ENCODE data around the gene LAX1.
"Not testable (repeated sequence)": the region's sequence is repeated elsewhere in the genome, so short reads cannot be mapped to it uniquely, and the experiment has no call there.

The LAX1 gene

DNA sequence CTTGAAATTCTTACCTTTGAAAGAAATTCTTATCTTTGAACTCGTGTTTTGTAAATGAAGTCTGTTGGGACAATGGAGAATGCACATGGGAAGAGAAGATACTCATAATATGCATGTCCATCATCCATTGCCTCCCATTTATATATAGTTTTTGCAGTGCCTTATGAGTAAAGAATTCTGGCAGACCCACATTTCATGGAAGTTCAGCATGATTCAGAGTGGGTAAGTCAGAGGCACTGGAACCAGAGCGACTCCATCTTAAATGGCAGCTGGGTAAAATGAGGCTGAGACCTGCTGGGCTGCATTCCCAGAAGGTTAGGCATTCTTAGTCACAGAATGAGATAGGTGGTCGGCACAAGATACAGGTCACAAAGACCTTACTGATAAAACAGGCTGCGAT, 13.8 kb downstream of the LAX1 start:
- TF ChIP-seq, protein P1, sequence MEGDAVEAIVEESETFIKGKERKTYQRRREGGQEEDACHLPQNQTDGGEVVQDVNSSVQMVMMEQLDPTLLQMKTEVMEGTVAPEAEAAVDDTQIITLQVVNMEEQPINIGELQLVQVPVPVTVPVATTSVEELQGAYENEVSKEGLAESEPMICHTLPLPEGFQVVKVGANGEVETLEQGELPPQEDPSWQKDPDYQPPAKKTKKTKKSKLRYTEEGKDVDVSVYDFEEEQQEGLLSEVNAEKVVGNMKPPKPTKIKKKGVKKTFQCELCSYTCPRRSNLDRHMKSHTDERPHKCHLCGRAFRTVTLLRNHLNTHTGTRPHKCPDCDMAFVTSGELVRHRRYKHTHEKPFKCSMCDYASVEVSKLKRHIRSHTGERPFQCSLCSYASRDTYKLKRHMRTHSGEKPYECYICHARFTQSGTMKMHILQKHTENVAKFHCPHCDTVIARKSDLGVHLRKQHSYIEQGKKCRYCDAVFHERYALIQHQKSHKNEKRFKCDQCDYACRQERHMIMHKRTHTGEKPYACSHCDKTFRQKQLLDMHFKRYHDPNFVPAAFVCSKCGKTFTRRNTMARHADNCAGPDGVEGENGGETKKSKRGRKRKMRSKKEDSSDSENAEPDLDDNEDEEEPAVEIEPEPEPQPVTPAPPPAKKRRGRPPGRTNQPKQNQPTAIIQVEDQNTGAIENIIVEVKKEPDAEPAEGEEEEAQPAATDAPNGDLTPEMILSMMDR (IDR thresholded peaks at IDR 0.05; ENCODE audit: low read depth, low read length, missing control alignments) = no peak
- DNase-seq (ENCODE audit: extremely low read depth, low read depth) = no peak
- H3K4me3 ChIP-seq (replicated peaks; ENCODE audit: low read depth, low read length) = no peak overlapping the region

DNA sequence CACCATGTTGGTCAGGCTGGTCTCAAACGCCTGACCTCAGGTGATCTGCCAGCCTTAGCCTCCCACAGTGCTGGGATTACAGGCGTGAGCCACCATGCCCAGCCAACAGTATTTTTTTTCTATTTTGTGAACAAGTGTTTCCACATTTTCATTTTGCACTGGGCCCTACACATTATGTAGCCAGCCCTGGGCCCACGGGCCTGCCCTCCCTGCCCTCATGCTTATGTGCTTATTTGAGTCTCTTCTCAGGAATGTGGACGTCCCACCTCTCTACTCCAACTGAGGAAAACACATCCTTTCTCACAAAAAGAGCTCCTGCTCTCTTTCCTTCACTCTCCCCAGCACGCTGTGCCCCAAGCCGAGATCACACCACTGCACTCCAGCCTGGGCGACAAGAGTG, 17.0 kb downstream of the LAX1 start:
- H3K4me3 ChIP-seq (replicated peaks; ENCODE audit: low read depth, low read length) = no peak overlapping the region
- TF ChIP-seq, protein P1 (IDR thresholded peaks at IDR 0.05; ENCODE audit: low read depth, low read length, missing control alignments) = no peak

DNA sequence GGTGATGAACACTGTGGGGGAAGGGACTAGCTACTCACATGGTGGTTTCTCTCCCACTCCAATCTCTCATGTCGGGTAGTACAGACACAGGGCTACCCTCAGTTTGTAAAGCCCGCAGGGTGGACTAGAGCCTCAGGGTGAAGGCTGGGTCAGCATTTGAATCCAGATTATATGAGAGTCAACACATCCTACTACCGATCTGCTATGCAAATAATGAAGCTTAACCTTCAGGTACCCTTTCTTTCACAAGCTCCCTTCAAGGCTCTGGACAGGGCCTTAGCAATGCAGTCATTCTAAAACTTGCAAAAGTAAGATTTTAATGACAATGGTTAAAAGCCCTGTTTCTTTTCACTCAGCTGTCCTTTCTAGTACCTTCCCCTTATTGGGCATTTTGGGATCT, 25.0 kb downstream of the LAX1 start:
- DNase-seq (ENCODE audit: extremely low read depth, low read depth) = no peak
- no peak overlapping the region for H3K4me3 ChIP-seq (replicated peaks; ENCODE audit: low read depth, low read length)
- TF ChIP-seq, protein P1 (IDR thresholded peaks at IDR 0.05; ENCODE audit: low read depth, low read length, missing control alignments) = no peak

More for the DNA sequence above, 17.0 kb downstream of the LAX1 start:
- no peak for DNase-seq (ENCODE audit: extremely low read depth, low read depth)

DNA sequence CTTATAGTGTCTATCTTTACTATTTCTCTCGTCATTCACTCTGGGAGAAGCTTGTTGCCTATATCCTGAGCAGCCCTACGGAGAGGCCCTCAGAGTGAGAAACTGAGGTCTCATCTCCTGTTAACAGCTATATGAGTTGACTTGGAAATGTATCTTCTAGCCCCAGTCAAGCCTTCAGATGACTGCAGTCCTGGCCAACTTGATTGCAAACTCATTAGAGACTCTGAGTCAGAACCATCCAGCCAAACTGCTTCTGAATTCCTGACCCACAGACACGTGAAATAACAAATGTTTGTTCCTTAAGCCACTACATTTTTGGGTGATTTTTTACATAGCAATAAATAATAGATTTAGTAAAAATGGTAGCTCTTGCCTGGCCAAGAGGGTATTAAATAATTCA, 26.5 kb downstream of the LAX1 start:
- TF ChIP-seq, protein P1 (IDR thresholded peaks at IDR 0.05; ENCODE audit: low read depth, low read length, missing control alignments) = no peak
- H3K4me3 ChIP-seq (replicated peaks; ENCODE audit: low read depth, low read length) = no peak overlapping the region
- no peak for DNase-seq (ENCODE audit: extremely low read depth, low read depth)

DNA sequence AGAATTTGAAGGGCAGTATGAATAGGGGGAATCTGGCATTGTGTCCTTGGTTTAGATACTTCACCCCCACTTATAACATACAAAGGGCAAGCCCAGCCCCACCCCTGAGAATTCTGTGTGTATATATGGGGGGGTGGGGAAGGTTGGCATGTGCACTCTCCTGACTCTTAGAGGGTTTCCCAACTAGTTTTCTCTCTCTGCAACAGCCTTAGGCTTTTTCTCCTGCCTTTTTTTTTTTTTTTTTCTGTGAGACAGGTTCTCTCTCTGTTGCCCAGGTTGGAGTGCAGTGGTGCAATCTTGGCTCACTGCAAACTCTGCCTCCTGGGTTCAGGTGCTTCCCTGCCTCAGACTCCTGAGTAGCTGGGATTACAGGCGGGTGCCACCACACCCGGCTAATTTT, 27.5 kb downstream of the LAX1 start:
- TF ChIP-seq, protein P1 (IDR thresholded peaks at IDR 0.05; ENCODE audit: low read depth, low read length, missing control alignments) = no peak
- DNase-seq (ENCODE audit: extremely low read depth, low read depth) = no peak

DNA sequence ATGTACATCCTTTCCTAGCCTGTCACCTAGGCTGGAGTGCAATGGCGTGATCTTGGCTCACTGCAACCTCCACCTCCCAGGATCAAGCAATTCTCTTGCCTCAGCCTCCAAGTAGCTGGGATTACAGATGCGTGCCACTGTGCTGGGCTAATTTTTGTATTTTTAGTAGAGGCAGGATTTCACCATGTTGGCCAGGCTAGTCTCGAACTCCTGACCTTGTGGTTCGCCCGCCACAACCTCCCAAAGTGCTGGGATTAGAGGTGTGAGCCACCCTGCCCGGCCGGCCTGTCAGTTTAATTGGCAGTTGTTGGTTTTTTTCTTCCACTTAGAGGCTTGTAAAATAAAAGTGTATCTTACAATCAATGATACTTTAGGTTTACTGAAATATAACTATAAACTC, 28.6 kb downstream of the LAX1 start:
- not testable (repeated sequence) for DNase-seq (ENCODE audit: extremely low read depth, low read depth); H3K4me3 ChIP-seq (replicated peaks; ENCODE audit: low read depth, low read length)

More for the DNA sequence above, 27.5 kb downstream of the LAX1 start:
- H3K4me3 ChIP-seq (replicated peaks; ENCODE audit: low read depth, low read length) = no peak overlapping the region

DNA sequence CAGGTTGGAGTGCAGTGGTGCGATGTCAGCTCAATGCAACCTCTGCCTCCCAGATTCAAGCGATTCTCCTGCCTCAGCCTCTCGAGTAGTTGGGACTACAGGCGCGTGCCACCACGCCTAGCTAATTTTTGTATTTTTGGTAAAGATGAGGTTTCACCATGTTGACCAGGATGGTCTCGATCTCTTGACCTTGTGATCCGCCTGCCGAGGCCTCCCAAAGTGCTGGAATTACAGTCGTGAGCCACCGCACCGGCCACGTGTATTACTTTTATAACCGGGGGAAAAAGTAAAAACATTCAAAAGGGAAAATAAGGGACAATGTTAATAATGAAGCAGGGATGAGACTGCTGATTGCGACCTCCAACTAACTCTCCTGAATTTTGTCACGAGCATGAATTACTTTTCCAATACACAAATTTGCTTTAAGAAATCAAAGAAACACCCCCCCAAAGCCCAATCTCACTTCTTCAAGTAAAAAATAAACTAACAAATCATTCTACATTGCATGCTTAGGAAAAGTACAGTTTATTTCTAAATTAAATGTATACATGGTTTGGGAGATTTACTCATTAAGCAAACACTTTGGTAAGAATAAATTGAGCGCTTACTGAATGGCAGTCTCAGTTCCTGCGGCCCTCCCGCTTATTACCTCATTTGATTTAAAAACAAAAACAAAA, 29.9 kb downstream of the LAX1 start:
- DNase-seq (ENCODE audit: extremely low read depth, low read depth) = no peak
- H3K4me3 ChIP-seq (replicated peaks; ENCODE audit: low read depth, low read length) = peak overlapping the region; percentile 59

More for the DNA sequence above, 29.9 kb downstream of the LAX1 start:
- TF ChIP-seq, protein P1 (IDR thresholded peaks at IDR 0.05; ENCODE audit: low read depth, low read length, missing control alignments) = no peak

Measured in HFF-Myc (cell line).